GM15510 (cell line): ENCODE data around the gene PPME1.

Source experiments
- POLR2A ChIP-seq: IDR thresholded peaks from 3 replicates; pipeline ENCODE4 v1.6.1; 2011; ENCODE audit warnings: borderline replicate concordance; ENCODE audit not compliant: insufficient read length; ENCODE audit errors: extremely low read depth

PPME1 gene

DNA sequence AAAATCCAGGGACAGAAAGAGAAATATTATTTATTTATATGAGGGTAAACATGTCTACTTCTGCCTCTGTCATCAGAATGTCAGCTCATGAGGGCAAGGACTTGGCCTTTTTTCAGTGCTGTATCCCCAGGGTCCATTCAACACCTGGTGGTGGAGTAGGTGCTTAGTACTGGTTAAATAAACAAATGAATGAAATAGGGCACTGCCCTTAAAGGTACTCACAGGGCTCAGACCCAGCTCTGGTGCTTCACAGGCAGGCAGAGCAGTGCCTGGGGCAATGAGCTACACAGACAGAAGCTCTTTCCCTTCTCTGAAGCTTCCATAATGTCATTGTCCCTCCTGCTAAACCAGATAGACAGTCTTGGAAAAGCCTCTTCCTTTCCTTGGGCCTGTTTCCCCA is 109.4 kb downstream of the PPME1 start:
- no peak for TF ChIP-seq POLR2A

DNA sequence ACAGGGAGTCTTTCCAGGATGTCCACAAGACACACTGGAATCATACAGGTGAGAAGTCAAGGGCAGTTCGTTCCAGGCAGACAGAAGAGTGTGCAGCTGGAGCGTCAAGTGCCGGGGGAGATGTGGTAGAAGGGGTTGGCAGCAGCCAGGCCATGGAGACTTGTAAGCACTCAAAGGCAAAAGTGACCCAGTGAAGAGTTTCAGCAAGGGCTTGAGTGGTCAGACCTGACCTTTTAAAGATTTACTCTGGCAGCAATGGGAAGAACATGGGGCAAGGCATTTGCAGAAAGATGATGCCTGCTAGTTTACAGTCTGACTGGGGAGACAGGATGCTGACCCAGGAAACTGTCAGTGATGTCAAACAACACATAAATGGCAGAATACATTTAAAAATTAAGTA is 111.3 kb downstream of the PPME1 start:
- TF ChIP-seq POLR2A = no peak

DNA sequence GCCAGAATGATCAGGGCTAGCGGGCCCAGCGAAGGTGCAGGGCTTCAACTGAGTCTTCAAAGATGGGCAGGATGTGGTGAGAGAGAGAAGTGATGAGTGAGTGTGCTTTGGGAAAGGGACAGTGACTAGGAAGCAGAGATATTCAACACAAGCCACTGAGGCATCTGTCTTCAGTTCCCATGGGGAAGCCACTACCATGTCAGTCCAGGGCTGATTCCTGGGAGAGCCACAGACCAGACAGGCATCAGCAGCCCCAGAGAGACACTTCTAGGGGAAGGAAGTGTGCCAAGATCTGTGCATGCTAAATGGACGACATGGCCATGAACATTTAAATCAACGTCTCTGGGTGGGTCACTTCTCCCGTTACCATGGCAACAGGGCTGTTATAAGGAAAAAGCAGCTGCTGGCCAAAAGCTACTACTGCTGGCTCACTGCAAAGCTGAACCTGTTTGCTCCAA is 111.9 kb downstream of the PPME1 start:
- no peak for TF ChIP-seq POLR2A

DNA sequence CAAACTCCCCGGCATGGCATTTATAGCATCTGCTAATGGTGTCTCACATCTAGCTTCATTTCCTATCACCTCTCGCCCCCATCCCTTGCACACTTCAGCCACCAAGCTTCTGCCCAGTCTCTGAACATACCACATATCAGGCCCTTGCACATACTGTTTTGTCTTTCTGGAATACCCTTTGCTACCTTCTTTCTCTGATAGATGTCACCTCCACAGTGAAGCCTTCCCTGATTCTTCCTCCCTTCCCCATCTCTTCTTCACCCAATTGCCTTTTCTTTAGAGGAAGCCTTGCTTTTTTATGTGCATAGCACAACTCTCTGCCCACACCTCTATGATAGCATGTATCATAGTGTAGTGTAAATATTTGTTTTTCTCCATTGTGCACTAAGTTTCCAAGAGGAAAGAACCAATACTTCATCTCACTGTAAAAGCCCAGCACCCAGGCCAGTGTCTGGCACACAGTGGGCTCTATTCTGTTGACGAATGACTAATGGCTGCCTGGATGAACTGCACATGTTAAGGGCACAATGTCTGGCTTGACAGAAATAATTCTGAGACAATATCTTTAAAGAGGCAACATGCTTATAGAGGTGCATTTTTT is 112.6 kb downstream of the PPME1 start:
- TF ChIP-seq POLR2A = no peak

DNA sequence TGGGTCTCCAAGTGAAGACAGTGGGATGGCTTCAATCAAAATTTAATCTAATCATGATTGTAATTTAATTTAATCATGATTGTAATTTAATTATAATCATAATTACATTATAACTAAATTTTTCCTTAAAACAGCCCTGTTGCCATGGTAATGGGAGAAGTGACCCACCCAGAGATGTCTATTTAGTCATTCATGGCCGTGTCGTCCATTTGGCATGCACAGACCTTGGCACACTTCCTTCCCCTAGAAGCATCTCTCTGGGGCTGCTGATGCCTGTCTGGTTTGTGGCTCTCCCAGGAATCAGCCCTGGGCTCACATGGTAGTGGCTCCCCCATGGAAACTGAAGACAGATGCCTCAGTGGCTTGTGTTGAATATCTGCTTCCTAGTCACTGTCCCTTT is 113.4 kb downstream of the PPME1 start:
- no peak for TF ChIP-seq POLR2A

DNA sequence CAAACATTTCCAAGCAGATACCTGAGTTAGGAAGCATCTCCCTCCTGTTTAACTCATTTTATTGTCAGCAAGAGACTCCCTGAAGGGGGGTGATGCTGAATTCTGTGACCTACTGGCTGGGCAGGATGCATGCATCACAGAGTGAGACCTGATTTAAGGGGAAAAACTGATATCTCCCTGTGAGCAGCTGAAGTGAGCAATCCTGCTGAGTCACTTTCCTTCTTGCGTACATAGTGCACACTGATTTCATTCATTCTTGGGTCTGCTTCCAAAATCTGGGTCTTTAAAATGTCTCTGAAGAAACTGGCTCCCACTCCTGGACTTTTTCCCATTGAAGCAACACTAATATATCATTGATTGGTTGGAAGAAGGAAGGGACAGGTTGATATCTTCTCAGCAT is 117.1 kb downstream of the PPME1 start:
- no peak for TF ChIP-seq POLR2A

DNA sequence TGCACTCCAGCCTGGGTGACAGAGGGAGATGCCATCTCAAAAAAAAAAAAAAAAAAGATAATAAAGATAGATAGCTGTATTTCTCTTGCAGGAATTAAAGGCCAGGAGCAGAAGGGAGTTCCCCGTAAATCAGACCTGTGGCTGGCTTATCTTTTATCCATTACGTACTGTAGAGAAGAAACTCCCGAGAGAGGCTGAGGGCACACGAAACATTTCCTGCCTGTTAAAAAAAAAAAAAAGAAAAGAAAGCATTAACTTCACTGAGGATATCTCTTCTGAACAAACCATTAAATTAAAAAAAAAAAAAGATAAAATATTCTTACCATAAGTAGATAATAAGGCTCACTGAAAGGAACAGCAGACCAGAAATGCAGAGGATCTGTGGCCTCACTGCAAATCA is 117.8 kb downstream of the PPME1 start:
- no peak for TF ChIP-seq POLR2A

DNA sequence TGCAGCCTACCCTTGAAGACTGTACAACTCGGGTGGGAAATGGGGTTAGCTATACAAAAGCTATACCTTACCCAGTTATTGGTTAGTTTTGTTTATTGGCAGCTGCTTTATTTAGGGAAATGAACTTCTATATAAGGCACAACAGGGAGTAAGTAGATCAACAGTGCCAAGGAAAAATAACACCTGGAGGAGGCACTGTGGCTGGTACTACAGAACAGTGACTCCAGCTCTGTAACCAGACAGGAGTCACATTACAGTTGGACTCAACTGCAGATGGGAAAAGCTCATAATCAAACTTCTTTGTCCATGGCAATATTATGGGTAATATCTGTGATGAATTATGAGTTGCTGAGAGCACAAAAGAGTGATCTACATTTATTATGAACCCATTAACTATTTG is 126.4 kb downstream of the PPME1 start:
- no peak for TF ChIP-seq POLR2A

DNA sequence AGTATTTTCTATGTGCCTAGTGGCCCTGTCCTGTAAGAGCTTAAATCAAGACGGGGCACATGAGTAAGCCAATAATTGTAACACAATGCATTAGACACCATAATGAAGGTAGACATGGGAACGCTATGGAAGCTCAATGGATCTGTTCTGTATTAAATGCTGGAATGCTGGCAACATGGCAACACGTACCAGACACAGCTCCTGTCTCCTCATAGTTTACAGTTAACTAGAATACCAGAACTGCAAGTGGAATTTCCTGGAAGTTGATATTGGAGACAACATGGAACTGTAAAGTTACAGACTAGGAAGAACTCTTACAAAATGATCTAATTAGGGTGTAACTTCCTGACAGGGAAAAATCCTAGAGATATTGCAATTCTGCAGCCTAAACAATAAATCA is 127.9 kb downstream of the PPME1 start:
- no peak for TF ChIP-seq POLR2A
